Measurements from ENCODE around the gene DLGAP1.
"Not testable (repeated sequence)": the region's sequence is repeated elsewhere in the genome, so short reads cannot be mapped to it uniquely, and the experiment has no call there.

Gene DLGAP1

DNA sequence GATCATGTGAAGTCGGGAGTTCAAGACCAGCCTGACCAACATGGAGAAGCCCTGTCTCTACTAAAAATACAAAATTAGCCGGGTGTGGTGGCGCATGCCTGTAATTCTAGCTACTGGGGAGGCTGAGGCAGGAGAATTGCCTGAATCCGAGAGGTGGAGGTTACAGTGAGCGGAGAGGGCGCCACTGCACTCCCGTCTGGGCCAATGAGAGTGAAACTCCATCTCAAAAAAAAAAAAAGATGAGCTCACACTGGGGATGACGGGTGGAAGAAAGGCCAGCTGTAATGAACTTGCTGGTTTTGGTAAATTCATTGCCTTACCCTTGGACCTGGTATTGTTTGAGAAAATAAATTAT, 847.0 kb downstream of the DLGAP1 start:
- not testable (repeated sequence) for H3K27me3 ChIP-seq (ENCODE audit: low read depth, low read length); H3K9me3 ChIP-seq (ENCODE audit: control insufficient read depth in 1 of 2, low read length in 2 of 2); H3K4me3 ChIP-seq (ENCODE audit: low read depth in 1 of 2, low read length in 2 of 2); H3K27ac ChIP-seq (ENCODE audit: low read length)
- Histone ChIP-seq H3K4me1 (ENCODE audit: control insufficient read depth in 1 of 2, insufficient read depth in 2 of 2, low read length in 2 of 2) (peaks cover 3 to 11% of the 10 kb centered on the region in 2 donors), H3K36me3 (ENCODE audit: control insufficient read depth in 1 of 2, insufficient read depth in 2 of 2, low read length in 2 of 2) (peaks cover 0 to 17% of the 10 kb centered on the region in 2 donors)

DNA sequence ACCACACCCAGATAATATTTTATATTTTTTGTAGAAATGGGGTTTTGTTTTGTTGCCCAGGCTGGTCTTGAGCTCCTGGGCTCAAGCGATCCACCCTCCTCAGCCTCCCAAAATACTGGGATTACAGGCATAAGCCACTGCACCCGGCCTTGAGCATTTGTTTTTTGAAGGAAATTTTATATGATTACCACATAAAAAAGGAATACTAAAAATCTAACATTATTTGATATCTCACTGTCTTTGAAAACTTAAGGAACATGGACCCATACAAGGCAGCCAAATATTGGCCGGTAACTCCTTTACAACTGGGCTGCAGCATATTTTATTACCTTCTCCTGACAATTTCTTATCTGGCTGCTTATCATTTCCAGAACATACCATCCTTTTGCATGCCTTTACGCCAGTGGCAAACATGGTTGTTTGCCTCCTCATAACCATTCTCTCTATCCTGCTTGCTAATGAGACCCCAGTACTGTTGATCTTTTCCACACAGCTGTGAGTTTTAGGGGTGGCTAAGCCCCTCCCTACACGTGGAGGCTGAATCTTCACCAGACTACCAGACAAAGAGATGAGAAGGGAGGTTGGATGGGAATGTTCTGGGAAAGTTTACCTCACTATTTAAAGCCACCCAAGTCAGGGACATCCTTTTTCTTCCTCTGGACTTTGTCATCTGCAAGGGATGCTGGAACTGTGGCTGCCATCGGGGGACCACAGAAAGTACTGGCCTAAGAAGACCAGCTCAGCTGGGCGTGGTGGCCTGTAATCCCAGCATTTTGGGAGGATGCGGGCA, 847.6 kb downstream of the DLGAP1 start:
- Histone ChIP-seq H3K36me3 (ENCODE audit: control insufficient read depth in 1 of 2, insufficient read depth in 2 of 2, low read length in 2 of 2) (peaks cover 0 to 22% of the 10 kb centered on the region in 2 donors), H3K27ac (ENCODE audit: low read length) (no peak overlapping the region), H3K27me3 (ENCODE audit: low read depth, low read length) (no peaks in the 10 kb centered on the region), H3K4me3 (ENCODE audit: low read depth in 1 of 2, low read length in 2 of 2) (no peak overlapping the region), H3K4me1 (ENCODE audit: control insufficient read depth in 1 of 2, insufficient read depth in 2 of 2, low read length in 2 of 2) (peaks cover 3 to 11% of the 10 kb centered on the region in 2 donors), H3K9me3 (ENCODE audit: control insufficient read depth in 1 of 2, low read length in 2 of 2) (no peaks in the 10 kb centered on the region)

DNA sequence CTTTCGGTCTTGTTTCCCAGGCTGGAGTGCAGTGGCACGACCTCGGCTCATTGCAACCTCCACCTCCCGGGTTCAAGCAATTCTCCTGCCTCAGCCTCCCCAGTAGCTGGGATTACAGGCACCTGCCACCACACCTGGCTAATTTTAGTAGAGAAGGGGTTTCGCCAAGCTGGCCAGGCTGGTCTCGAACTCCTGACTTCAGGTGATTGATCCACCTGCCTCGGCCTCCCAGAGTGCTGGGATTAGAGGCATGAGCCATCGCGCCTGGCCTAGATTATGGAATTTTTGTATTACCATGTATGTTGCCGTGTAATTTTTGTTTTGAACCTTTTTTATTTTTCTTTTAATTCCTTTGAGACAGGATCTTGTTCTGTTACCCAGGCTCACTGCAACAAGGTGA, 848.2 kb downstream of the DLGAP1 start:
- not testable (repeated sequence) for H3K9me3 ChIP-seq (ENCODE audit: control insufficient read depth in 1 of 2, low read length in 2 of 2); H3K27me3 ChIP-seq (ENCODE audit: low read depth, low read length); H3K27ac ChIP-seq (ENCODE audit: low read length); H3K4me3 ChIP-seq (ENCODE audit: low read depth in 1 of 2, low read length in 2 of 2)
- Histone ChIP-seq H3K36me3 (ENCODE audit: control insufficient read depth in 1 of 2, insufficient read depth in 2 of 2, low read length in 2 of 2) (peaks cover 0 to 22% of the 10 kb centered on the region in 2 donors), H3K4me1 (ENCODE audit: control insufficient read depth in 1 of 2, insufficient read depth in 2 of 2, low read length in 2 of 2) (peaks cover 3 to 11% of the 10 kb centered on the region in 2 donors)

DNA sequence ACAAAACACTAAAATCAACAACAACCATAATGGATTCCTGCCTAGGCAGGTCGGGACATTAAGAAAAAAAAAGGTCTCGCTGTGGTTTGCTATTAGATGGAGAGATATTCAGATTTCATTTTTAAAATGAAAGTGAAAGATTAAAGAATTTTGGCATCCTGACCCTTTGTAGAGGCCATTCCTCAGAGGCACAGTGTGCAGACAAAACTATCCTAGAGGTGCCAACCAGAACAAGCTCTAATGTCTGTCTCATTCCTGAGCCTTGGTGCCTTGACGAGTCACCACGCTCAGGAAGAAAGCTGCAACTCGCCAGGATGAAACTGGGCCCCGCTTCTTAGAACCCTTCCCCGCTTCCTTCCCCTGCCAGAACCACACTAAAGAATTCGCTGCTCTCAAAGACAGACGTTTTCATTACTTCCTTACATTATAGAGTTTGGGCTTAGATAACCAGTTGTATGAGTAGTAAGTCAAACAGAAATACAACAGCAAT, 849.1 kb downstream of the DLGAP1 start:
- Histone ChIP-seq H3K4me3 (ENCODE audit: low read depth in 1 of 2, low read length in 2 of 2) (peak overlapping the region; percentile 50 to 81), H3K9me3 (ENCODE audit: control insufficient read depth in 1 of 2, low read length in 2 of 2) (no peaks in the 10 kb centered on the region), H3K27ac (ENCODE audit: low read length) (peak overlapping the region; percentile 96), H3K36me3 (ENCODE audit: control insufficient read depth in 1 of 2, insufficient read depth in 2 of 2, low read length in 2 of 2) (peaks cover 0 to 22% of the 10 kb centered on the region in 2 donors), H3K4me1 (ENCODE audit: control insufficient read depth in 1 of 2, insufficient read depth in 2 of 2, low read length in 2 of 2) (peaks cover 3 to 11% of the 10 kb centered on the region in 2 donors), H3K27me3 (ENCODE audit: low read depth, low read length) (no peaks in the 10 kb centered on the region)

DNA sequence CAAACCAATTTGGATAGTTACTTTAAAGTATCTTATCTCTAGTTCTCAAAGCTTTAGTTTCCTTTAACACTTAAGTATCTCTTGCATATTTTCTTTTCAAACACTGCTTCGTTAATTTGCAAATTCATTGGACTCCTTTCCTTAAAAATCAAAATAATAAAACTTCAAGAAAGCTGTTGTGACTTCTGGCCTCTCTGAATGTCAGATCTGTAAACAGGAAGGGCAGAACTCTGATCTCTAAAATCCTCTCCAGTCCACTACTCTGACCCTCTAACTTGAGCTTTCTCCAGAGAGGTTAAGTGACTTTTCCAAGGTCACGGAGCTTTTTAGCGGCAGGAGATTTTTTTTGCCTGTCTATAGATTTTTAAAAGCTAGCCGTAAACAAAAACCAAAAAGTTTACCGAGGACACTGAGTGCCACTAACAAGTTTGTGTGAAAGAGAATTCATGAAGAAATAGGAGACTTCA, 849.6 kb downstream of the DLGAP1 start:
- H3K4me3 ChIP-seq (ENCODE audit: low read depth in 1 of 2, low read length in 2 of 2), result peak overlapping the region; percentile 50 to 81
- H3K9me3 ChIP-seq (ENCODE audit: control insufficient read depth in 1 of 2, low read length in 2 of 2), result no peaks in the 10 kb centered on the region
- peaks cover 3 to 11% of the 10 kb centered on the region in 2 donors for H3K4me1 ChIP-seq (ENCODE audit: control insufficient read depth in 1 of 2, insufficient read depth in 2 of 2, low read length in 2 of 2)
- H3K27me3 ChIP-seq (ENCODE audit: low read depth, low read length), result no peaks in the 10 kb centered on the region
- H3K36me3 ChIP-seq (ENCODE audit: control insufficient read depth in 1 of 2, insufficient read depth in 2 of 2, low read length in 2 of 2), result peaks cover 0 to 22% of the 10 kb centered on the region in 2 donors
- peak overlapping the region; percentile 96 for H3K27ac ChIP-seq (ENCODE audit: low read length)

DNA sequence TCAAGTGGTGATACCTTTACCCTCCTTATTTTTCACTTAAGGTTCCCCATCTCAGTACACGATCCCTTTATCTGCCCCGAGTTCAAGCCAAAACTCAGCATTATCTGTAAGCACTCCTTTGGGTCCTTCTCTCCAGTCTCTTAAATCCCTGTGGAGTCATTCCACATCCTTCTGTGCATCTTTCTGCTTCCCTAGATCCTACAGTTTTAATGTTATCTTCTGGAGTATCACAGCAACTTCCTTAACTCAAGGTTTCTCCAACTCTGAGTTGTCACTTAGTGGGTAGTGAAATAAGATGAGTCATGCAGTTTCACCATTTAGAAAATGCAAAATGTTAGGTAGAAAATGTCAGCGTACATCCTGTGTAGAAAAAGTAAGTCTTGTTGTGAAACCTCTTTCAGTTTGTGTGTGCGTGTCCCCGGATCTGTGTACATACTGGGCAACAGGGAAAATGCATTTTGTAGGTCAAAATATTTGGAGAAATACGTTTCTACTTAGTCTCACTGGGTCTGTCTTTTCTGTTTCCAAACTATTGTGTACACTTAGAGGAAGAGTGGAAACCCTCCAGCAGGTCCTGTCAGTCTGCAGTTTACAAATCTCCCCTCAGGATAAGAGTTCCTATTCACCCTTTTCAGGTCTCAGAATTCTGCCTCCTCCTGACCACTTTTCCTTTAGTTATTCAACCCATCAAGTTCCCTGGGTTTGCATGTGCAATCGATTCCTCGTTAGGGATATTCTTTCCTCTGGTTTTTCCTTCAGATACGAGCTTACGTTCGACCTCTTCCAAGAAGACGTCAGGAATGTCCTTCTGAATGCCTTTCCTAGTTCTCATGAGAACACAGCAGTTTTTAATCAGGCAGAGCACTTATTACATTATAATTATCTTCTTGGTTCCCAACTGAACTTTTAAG, 850.4 kb downstream of the DLGAP1 start:
- H3K27ac ChIP-seq (ENCODE audit: low read length), result peak overlapping the region; percentile 96
- H3K27me3 ChIP-seq (ENCODE audit: low read depth, low read length), result no peaks in the 10 kb centered on the region
- H3K4me3 ChIP-seq (ENCODE audit: low read depth in 1 of 2, low read length in 2 of 2), result peak overlapping the region; percentile 50 to 81
- no peaks in the 10 kb centered on the region for H3K9me3 ChIP-seq (ENCODE audit: control insufficient read depth in 1 of 2, low read length in 2 of 2)
- H3K36me3 ChIP-seq (ENCODE audit: control insufficient read depth in 1 of 2, insufficient read depth in 2 of 2, low read length in 2 of 2), result peaks cover 0 to 22% of the 10 kb centered on the region in 2 donors
- peaks cover 3 to 11% of the 10 kb centered on the region in 2 donors for H3K4me1 ChIP-seq (ENCODE audit: control insufficient read depth in 1 of 2, insufficient read depth in 2 of 2, low read length in 2 of 2)

DNA sequence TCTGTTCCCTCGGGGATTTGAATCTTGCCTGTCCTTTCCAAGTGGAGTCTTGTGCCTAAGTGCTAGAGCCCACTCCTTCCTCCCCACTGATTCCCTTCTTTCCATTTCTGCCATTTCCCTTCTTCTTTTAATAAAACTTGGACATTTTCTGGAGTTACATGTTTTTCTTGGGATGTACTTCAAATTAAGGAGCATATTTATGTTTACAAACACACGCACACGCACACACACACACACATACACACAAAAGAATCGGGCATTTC, 850.9 kb downstream of the DLGAP1 start:
- Histone ChIP-seq H3K27ac (ENCODE audit: low read length) (peak overlapping the region; percentile 96), H3K4me1 (ENCODE audit: control insufficient read depth in 1 of 2, insufficient read depth in 2 of 2, low read length in 2 of 2) (peaks cover 3 to 11% of the 10 kb centered on the region in 2 donors), H3K9me3 (ENCODE audit: control insufficient read depth in 1 of 2, low read length in 2 of 2) (no peaks in the 10 kb centered on the region), H3K27me3 (ENCODE audit: low read depth, low read length) (no peaks in the 10 kb centered on the region), H3K36me3 (ENCODE audit: control insufficient read depth in 1 of 2, insufficient read depth in 2 of 2, low read length in 2 of 2) (peaks cover 0 to 22% of the 10 kb centered on the region in 2 donors), H3K4me3 (ENCODE audit: low read depth in 1 of 2, low read length in 2 of 2) (peak overlapping the region; percentile 50 to 81)

DNA sequence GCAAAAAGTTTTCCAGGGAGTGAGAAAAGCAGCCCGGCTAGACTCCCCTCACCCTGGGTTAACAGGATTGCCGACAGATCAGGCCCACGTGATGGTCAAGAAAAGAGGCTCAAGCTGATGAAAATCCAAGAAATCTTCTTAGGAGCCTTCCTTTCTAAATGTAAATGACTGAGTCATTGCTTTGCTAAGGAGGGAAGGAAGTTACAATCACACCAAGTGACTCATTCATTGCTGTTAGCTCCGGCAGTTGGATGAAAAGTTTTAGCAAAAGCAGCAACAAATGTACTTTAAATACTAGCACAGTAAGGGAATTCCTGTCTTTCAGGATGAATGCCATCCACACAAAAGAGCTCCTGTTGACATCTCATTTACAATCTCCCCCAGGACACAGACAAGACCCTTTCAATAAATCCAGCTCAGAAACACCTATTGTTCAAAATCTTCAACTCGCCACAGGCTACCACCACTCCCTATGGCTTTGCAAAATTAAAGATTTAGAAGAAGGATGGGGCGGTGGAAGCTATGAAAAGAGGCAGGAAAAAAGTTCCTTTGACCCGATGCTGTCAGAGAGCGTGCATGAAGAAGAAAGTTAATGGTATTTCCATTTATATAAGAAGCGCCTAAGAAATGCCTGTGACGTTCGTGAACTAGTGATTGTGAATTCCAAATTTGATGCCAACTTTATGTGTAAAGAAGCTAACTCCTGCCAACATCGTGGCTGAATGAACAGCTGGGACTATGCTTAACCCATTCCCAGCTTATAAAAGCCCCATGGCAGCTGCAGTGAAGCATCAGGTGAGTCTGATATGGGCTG, 851.5 kb downstream of the DLGAP1 start:
- Histone ChIP-seq H3K36me3 (ENCODE audit: control insufficient read depth in 1 of 2, insufficient read depth in 2 of 2, low read length in 2 of 2) (peaks cover 0 to 22% of the 10 kb centered on the region in 2 donors), H3K4me3 (ENCODE audit: low read depth in 1 of 2, low read length in 2 of 2) (peak overlapping the region; percentile 50 to 81), H3K27ac (ENCODE audit: low read length) (peak overlapping the region; percentile 96), H3K9me3 (ENCODE audit: control insufficient read depth in 1 of 2, low read length in 2 of 2) (no peaks in the 10 kb centered on the region), H3K27me3 (ENCODE audit: low read depth, low read length) (no peaks in the 10 kb centered on the region), H3K4me1 (ENCODE audit: control insufficient read depth in 1 of 2, insufficient read depth in 2 of 2, low read length in 2 of 2) (peaks cover 3 to 11% of the 10 kb centered on the region in 2 donors)

DNA sequence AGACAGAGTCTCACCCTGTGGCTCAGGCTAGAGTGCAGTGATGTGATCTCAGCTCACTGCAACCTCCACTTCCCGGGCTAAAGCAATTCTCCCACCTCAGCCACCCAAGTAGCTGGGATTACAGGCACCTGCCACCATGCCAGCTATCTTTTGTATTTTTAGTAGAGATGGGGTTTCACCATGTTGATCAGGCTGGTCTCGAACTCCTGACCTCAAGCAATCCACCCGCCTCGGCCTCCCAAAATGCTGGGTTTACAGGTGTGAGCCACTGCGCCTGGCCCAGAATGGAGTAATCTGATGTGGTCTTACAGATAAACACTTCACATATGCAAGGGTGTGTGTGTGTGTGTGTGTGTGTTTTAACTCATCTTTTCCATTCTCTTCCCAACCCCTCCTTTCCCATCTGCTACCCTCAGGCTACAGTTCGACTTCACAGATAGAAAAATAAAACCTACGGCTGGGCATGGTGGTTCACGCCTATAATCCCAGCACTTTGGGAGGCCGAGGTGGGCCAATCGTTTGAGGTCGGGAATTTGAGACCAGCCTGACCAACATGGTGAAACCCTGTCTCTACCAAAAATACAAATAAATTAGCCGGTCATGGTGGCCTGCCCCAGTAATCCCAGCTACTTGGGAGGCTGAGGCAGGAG, 853.9 kb downstream of the DLGAP1 start:
- not testable (repeated sequence) for H3K9me3 ChIP-seq (ENCODE audit: control insufficient read depth in 1 of 2, low read length in 2 of 2); H3K27me3 ChIP-seq (ENCODE audit: low read depth, low read length); H3K4me3 ChIP-seq (ENCODE audit: low read depth in 1 of 2, low read length in 2 of 2); H3K27ac ChIP-seq (ENCODE audit: low read length)
- Histone ChIP-seq H3K4me1 (ENCODE audit: control insufficient read depth in 1 of 2, insufficient read depth in 2 of 2, low read length in 2 of 2) (peaks cover 18 to 26% of the 10 kb centered on the region in 2 donors), H3K36me3 (ENCODE audit: control insufficient read depth in 1 of 2, insufficient read depth in 2 of 2, low read length in 2 of 2) (peaks cover 0 to 22% of the 10 kb centered on the region in 2 donors)

DNA sequence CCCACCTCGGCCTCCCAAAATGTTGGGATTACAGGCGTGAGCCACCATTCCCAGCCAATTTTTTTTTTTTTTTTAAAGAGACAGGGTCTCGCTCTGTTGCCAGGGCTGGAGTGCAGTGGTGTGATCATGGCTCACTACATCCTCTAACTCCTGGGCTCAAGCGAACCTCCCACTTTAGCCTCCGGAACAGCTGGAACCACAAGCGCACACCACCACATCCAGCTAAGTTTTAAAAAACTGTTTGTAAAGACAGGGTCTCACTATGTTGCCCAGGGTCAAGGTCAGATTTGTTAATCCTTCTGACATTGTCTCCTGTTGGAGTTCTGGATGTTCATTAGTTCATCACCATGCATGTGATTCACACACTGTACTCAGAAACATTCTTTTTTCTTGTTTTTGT, 855.2 kb downstream of the DLGAP1 start:
- Histone ChIP-seq H3K36me3 (ENCODE audit: control insufficient read depth in 1 of 2, insufficient read depth in 2 of 2, low read length in 2 of 2) (peaks cover 0 to 19% of the 10 kb centered on the region in 2 donors), H3K9me3 (ENCODE audit: control insufficient read depth in 1 of 2, low read length in 2 of 2) (no peaks in the 10 kb centered on the region), H3K27me3 (ENCODE audit: low read depth, low read length) (no peaks in the 10 kb centered on the region), H3K4me1 (ENCODE audit: control insufficient read depth in 1 of 2, insufficient read depth in 2 of 2, low read length in 2 of 2) (peaks cover 18 to 32% of the 10 kb centered on the region in 2 donors), H3K27ac (ENCODE audit: low read length) (no peak overlapping the region), H3K4me3 (ENCODE audit: low read depth in 1 of 2, low read length in 2 of 2) (no peak overlapping the region)

All from muscle layer of duodenum (tissue), 2 donors.